Activated CD4-positive, alpha-beta T cell treated with anti-CD3 and anti-CD28 coated beads for 24 hours (primary cell): Measurements from ENCODE around the gene MALAT1.
"Not testable (repeated sequence)": the region's sequence is repeated elsewhere in the genome, so short reads cannot be mapped to it uniquely, and the experiment has no call there.

Experiments
- DNase-seq, 2 donors: peaks; one replicate each; pipeline ENCODE4 v3.0.0-alpha.2; 2020; ENCODE audit warnings: low read depth in 2 of 2

MALAT1 gene

GRCh38 chr11:65522718-65523630, 24.1 kb downstream of the MALAT1 start:
- DNase-seq, result not testable (repeated sequence)

- DNase-seq, result not testable (repeated sequence)
These were observed 24.8 kb downstream of the MALAT1 start for GRCh38 chr11:65523631-65523968.

GRCh38 chr11:65524014-65524740, 25.3 kb downstream of the MALAT1 start:
- no peak for DNase-seq

- peak; percentile 68 to 74 for DNase-seq
These were observed 26.1 kb downstream of the MALAT1 start, which contains the start of gene SCYL1 for GRCh38 chr11:65524741-65525545. Gene SCYL1 (plus strand): TSS chr11:65525083. CDS start chr11:65525154, 71 bp downstream.

- DNase-seq, result no peak
These were observed 27.0 kb downstream of the MALAT1 start for GRCh38 chr11:65525546-65526480.

- DNase-seq, result no peak
These were observed 27.9 kb downstream of the MALAT1 start for GRCh38 chr11:65526744-65527143.

- DNase-seq, result no peak
These were observed 30.0 kb downstream of the MALAT1 start for GRCh38 chr11:65528819-65529350.

- DNase-seq, result no peak
These were observed 30.8 kb downstream of the MALAT1 start for GRCh38 chr11:65529475-65530156.

- no peak for DNase-seq
These were observed 31.3 kb downstream of the MALAT1 start for GRCh38 chr11:65530157-65530496.

- DNase-seq, result no peak
These were observed 33.7 kb downstream of the MALAT1 start for GRCh38 chr11:65532388-65533064.

- no peak for DNase-seq
These were observed 36.3 kb downstream of the MALAT1 start for GRCh38 chr11:65535102-65535501.

- no peak for DNase-seq
These were observed 37.8 kb downstream of the MALAT1 start for GRCh38 chr11:65536412-65537295.

- DNase-seq, result no peak
These were observed 38.4 kb downstream of the MALAT1 start for GRCh38 chr11:65537296-65537597.

- DNase-seq, result no peak
These were observed 38.9 kb downstream of the MALAT1 start for GRCh38 chr11:65537620-65538231.

- DNase-seq, result no peak
These were observed 39.5 kb downstream of the MALAT1 start for GRCh38 chr11:65538232-65538914.

GRCh38 chr11:65538915-65539743, 40.3 kb downstream of the MALAT1 start:
- DNase-seq, result no peak
